NCI-H128 (cell line): Measurements from ENCODE around the gene STOM.
"Not testable (repeated sequence)": the region's sequence is repeated elsewhere in the genome, so short reads cannot be mapped to it uniquely, and the experiment has no call there.

Source experiments
- DNase-seq: peaks from one replicate; lab custom pipeline; 2025; ENCODE audit not compliant: unreplicated experiment; lab: John Stamatoyannopoulos, UW

The STOM gene

DNA sequence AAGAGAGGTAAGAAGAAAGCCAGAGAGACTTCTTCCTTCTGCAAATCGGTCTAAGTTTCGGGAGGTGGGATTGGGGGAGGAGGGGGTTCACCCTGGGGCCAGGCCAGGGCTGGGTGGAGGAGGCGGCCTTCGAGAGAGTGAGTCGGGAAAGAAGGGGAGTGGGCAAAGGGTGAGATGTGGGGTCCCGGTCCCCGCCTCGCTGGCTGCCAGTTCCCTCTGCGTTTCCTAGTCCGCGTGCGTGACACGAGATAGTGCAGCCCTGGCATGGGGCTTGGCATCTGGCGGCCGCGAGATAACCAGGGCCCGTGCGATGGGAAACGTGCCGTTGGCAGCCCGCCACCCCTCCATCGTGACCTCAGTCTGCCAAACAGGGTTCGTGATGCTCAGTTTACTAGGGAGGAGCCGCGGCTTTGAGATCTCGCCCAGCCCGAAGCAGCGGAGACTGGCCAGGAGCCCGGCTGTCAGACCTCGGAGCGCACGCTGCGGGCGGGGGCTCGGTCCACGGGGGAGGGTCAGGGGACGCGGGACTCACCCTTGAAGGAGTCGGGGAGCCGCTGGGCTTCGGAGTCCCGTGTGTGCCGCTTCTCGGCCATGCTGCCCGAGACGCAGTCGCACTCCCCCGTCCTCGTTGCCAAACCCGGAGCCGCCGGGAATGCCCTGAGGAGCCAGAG, at the start of gene STOM:
Gene STOM (minus strand): TSS at position 656 of the 671 bp plus-strand sequence. CDS start 63 bp downstream, at position 593.
- no peak for DNase-seq

DNA sequence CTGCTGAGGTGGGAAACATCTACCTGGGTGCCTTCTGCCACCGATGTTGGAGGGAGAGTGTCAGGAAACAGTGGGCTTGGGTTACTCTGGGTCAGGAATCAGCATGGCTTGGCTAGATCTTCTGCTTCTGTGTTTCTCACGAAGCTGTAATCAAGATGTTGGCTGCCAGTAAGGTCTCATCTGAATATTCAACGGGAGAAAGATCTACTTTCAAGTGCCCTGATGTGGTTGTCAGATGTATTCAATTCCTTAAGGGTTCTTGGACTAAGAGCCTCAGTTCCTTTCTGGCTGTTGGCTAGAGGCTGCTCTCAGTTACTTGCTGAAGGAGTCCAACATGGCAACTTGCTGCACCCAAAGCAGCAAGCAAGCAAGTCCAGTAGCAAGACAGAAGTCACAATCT, 41.9 kb upstream of the STOM start:
- DNase-seq: no peak

DNA sequence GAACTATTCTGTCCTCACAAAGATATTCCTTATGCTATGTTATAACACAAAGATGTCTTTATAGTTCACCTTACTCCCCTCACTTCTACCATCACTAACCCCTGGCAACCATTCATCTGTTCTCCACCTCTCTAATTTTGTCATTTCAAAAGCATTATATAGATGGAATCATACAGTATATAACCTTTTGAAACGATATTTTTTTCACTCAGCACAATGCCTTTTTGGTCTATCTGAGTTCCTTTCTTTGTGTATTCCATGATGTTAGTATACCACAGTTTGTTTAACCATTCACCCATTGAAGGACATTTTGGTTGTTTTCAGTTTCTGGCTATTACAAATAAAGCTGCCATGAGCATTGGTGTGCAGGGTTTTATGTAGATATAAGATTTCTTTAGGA, 35.8 kb upstream of the STOM start:
- no peak for DNase-seq

DNA sequence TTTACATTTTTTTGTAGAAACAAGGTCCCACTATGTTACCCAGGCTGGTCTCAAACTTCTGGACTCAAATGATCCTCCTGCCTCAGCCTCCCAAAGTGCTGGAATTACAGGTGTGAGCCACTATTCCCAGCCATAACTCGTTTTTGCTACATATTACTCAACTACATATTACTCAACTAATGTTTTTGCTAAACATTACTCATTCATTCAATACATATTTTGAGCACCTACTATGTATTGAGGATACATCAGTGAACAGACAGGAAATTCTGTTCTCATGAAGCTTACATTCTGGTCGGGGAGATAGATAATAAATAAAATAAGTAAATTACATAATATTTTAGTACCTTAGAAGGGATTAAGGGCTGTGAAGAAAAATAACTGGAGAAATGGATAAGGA, 34.9 kb upstream of the STOM start:
- no peak for DNase-seq

- peak; percentile 41 for DNase-seq
Observed at GRCh38 chr9:121399883-121400607, 30.0 kb upstream of the STOM start.

GRCh38 chr9:121399126-121399882, 29.3 kb upstream of the STOM start:
- no peak for DNase-seq

GRCh38 chr9:121398374-121398773, 28.3 kb upstream of the STOM start:
- DNase-seq: no peak

DNA sequence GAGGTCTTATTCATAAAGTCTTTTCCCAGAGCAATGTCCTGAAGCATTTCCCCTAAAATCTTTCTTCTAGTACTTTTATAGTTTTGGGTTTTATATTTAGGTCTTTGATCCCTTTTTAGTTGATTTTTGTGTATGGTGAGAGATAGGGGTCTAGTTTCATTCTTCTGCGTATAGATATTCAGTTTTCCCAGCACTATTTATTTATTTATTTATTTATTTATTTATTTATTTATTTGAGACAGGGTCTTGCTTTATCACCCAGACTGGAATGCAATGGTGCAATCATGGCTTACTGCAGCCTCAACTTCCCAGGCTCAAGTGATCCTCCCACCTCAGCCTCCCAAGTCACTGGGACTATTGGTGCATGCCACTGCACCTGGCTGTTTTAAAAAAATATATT, 27.2 kb upstream of the STOM start:
- DNase-seq: not testable (repeated sequence)

DNA sequence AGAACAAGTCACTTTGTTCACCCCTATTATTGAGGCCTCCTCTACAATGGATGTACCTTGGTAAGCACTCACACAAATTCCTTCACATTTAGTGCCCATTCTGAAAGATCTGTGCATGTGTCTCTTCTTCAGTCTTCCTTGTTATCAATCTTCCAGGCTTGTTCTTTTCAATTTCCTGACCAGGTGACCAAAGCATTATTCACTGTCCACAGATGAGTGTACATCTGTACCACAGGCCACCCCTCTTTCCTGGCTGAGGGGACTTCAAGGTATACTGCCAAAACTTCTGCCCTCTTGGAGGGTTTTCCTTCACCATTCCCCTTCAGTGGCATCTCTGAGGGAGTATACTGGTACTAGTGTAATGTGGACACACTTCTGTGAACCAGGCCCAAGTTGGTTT, 25.5 kb upstream of the STOM start:
- no peak for DNase-seq

GRCh38 chr9:121394292-121394691, 24.2 kb upstream of the STOM start:
- no peak for DNase-seq

DNA sequence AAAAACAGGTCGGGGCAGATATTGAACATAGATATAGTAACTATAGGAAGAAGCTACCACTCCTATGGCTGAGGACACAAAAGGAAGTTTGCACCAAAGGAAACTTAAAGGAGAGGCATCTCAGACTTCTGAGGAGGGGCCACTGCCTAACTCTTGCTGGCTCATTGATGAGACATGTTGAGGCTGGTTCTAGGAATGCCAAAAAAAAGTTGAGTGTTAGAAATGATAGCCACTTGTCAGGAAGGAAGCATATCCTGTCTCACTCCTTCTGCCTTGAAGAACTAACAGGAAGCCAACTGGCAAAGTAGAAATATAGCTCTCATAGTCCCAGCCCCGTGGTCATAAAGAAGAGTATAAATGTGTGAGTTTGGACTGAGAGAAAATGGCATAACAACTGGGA, 23.3 kb upstream of the STOM start:
- DNase-seq: no peak

GRCh38 chr9:121390372-121390771, 20.3 kb upstream of the STOM start:
- no peak for DNase-seq

GRCh38 chr9:121388140-121388905, 18.3 kb upstream of the STOM start:
- DNase-seq: no peak

- no peak for DNase-seq
Observed at GRCh38 chr9:121386442-121387175, 16.6 kb upstream of the STOM start.

DNA sequence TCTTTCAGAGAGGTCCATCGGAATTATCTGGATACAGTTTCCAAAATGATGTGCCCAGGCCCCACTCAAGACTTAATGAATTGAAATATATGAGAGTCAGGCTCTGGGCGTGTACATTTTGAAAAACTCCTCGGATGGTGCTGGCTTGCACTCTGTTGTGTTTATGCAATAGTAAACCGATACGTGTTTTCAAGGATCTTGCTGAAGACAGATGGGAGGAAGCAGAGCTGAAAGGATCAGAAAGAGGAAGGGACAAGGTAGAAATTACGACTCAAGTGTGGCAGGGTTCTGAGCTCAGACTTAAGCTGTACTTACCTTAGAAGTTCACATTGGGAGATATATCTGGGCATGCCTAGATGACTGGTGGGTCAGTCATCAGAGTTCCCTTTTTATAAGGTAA, 13.7 kb upstream of the STOM start:
- DNase-seq: no peak

- DNase-seq: no peak
Observed at GRCh38 chr9:121380846-121381245, 10.8 kb upstream of the STOM start.

- no peak for DNase-seq
Observed at GRCh38 chr9:121376214-121376830, 6.3 kb upstream of the STOM start.

- DNase-seq: no peak
Observed at GRCh38 chr9:121373011-121373729, 3.1 kb upstream of the STOM start.

DNA sequence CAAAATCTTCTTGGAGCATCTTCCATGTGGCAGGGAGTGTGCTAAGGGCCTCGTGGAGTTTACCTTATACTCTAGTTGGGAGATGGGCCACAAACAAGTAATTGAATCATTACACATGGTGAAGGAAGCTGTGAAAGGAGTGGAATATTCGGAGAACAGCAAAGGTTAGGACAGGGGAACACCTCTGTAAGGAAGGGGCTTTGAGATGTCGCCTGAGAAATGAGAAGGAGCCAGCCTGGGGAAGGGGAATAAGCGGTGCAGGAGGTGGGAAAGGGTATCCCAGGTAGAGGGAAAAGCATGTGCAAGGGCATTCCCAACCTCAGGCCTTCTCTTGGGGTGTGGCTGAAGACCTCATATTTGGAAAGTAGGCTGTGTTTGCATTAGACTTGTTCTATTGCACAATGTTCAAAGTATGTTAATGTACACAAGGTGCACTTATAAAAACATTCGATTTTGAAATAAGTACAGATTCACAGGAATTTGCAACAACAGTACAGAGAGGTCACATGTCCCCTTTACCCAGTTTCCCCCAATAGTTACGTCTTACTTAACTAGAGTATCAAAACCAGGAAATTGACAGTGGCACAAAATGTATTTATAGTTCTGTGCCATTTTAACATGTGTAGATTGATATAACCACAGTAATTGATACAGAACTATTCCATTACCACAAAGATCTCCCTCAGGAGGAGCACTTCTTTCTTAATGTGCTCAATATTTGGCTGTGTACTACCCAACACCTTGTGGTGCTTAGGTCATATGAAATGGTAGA, 2.4 kb upstream of the STOM start:
- DNase-seq: no peak
